Endothelial cell of hepatic sinusoid (primary cell): Measurements from ENCODE around the gene COMMD1.
"Not testable (repeated sequence)": the region's sequence is repeated elsewhere in the genome, so short reads cannot be mapped to it uniquely, and the experiment has no call there.

ENCODE experiments used
- in situ Hi-C: cut with HindIII; loops from 2 replicates; pipeline ENCODE4 v1.10.0; 2017; ENCODE audit warnings: low sequenced_read_pairs

COMMD1 gene

GRCh38 chr2:62010632-62011256 lies 105.3 kb downstream of the COMMD1 start:
- in situ Hi-C loops = no loop called here

- in situ Hi-C loops = no loop called here
Measured at GRCh38 chr2:62013641-62014040, 108.2 kb downstream of the COMMD1 start.

- in situ Hi-C loops = no loop called here
Measured at GRCh38 chr2:62014102-62014501, 108.6 kb downstream of the COMMD1 start.

- in situ Hi-C loops = no loop called here
Measured at GRCh38 chr2:62016957-62017356, 111.5 kb downstream of the COMMD1 start.

- in situ Hi-C loops = no loop called here
Measured at GRCh38 chr2:62029910-62030309, 124.4 kb downstream of the COMMD1 start.

DNA sequence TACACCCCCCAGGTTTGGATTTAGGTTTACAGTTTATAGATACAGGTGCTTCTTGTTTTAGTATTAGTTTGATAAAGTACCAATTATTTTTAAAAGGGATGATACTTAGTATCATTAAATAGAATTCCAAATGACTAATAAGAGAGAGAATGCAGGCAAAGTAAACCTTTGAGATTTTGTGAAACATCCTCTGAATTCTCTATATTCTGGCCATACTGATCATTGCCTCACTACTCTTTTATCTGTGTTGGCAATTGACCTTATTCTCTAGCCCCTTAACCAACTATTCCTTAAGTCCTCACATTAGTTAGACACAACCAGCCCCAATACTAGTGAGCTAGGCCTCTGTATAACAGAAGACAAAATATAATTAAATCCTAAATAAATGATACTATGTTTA lies 125.4 kb downstream of the COMMD1 start:
- in situ Hi-C loops = no loop called here

DNA sequence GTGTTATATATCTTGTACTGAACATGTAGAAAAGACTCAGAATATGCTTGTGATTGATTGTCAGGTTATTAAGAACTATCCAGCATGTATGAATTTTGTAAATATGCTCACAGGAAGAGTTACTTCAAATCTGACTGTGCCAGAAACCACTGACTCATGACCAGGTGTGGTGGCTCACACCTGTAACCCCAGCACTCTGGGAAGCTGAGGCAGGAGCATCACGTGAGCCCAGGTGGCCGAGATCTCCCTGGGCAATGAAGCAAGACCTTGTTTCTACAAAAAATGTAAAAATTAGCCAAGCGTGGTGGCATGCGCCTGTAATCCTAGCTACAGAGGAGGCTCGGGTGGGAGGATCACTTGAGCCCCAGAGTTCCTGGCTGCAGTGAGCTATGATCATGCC lies 126.6 kb downstream of the COMMD1 start:
- in situ Hi-C loops = no loop called here

- in situ Hi-C loops = no loop called here
Measured at GRCh38 chr2:62034715-62035114, 129.2 kb downstream of the COMMD1 start.

- in situ Hi-C loops = no loop called here
Measured at GRCh38 chr2:62036229-62036628, 130.8 kb downstream of the COMMD1 start.

- in situ Hi-C loops = no loop called here
Measured at GRCh38 chr2:62036761-62037250, 131.3 kb downstream of the COMMD1 start.

DNA sequence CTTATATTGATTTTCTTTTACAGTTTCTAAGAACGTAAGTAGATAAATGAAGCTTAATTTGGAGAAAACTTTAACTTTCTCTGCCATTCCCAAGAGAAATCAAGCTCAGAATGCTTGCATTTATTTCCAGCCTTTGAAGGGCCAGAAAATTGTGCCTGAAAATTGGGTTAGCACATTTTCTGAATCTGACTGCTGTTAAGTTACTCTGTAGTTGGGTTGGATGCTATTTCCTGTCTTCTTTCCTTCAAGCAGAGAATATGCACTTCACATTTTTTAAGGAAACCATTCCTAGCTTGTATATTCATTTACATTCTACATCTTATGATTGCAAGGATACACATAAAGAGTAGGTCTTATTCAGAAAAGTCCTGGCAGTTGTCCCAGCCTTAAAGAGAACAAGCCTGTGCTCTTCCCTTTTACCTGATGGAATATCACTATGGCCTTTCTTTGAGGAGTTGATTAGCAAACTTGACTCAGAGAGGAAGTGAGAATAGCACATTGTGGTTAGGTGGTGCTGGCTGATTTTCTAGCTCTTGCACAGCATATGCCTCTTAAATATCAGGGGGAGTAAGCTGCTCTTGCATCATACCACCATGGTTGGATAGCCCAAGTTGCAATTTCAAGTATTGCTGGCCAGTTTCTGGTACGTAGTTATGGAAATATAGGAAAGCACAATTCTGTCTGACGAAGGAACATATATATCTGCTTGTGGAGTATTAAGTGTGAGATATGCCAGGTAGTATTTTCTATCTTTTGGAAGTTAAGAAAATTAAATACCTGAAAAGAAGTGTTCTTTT lies 133.7 kb downstream of the COMMD1 start:
- in situ Hi-C loops = no loop called here

DNA sequence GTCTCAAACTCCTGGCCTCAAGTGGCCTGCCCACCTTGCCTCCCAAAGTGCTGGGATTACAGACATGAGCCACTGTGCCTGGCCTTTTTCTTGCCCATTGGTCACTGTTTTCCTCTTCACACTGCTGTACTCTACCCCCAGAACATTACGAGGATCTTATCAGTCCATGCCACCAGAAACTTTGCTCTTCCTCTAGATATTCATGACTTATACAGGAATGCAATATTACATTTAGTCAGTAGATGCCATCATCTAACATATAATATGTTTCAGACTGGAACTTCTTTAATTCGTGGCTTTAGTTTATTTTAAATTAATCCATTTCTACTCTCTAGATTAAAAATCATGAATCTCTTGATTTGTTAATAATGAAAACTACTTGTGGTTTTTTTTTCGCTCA lies 135.5 kb downstream of the COMMD1 start:
- in situ Hi-C loops = no loop called here

GRCh38 chr2:62041701-62042385 lies 136.4 kb downstream of the COMMD1 start:
- in situ Hi-C loops = not testable (repeated sequence)

DNA sequence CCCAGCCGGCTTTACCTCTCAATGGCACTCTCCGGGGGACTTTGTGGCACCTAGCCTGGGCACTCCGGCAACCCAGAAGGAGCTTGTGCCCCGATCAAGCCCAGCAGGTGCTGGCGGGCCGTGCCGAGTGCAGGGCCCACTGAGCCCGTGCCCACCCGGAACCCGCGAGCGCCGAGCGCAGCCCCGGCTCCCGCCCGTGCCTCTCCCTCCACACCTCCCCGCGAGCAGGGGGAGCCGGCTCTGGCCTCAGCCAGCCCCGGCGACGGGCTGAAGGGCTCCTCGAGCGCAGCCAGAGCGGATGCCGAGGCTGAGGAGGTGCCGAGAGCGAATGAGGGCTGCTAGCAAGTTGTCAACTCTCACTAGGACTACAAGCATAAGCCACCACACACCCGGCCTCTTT lies 136.9 kb downstream of the COMMD1 start:
- in situ Hi-C loops = no loop called here

- in situ Hi-C loops = no loop called here
Measured at GRCh38 chr2:62042944-62043343, 137.5 kb downstream of the COMMD1 start.

GRCh38 chr2:62045017-62045543 lies 139.6 kb downstream of the COMMD1 start:
- in situ Hi-C loops = no loop called here

GRCh38 chr2:62046141-62046540 lies 140.7 kb downstream of the COMMD1 start:
- in situ Hi-C loops = no loop called here

DNA sequence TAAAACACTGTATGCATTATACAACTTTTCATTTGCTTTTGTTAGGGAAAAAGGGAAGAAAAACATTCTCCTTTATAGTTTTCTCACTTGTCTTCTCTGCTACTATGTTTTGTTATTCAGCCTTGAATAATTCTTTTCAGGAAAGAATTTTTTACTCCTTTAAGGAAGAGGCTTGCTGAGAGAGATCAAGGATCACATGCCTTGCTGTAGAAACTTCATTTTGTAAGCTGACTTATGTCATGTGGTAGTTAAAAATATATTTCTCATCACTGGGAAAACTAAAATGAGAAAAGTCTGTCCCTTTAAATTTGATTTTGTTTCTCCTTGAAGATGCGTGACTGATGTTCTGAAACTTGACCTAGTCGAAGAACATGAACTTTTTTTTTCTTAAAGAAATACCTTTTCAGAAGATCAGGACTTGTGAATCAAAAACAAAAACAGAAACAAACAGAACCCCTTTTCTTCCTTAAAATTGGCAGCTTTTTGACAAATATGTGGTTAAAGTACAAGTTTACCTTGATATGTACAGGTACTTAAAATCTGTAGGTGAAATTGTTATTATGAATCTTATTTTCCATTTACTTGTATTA lies 145.1 kb downstream of the COMMD1 start:
- in situ Hi-C loops = no loop called here

DNA sequence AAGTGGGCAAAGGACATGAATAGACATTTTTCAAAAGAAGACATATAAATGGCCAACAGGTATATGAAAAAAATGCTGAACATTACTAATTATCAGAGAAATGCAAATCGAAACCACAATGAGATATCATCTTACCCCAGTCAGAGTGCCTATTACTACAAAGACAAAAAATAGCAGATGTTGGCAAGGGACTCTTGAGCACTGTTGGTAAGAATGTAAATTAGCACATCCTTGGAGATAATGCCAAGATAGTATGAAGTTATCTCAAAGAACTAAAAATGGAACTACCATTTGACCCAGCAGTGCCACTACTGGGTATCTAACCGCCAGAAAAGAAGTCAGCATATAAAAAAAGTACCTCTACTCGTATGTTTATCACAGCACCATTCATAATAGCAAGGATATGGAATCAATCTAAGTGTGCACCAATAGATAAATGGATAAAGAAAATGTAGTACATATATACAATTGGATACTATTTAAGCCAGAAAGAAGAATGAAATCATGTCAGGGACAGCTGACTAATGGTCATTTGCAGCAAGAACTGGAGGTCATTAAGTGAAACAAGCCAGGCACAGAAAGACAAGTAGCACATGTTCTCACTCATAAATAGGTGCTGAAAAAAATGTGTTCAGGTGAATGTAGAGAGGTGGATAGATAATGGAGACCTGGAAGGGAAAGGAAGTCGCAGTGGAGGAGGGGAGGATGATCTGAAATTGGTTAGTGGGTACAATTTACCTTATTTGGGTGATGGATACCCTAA lies 148.7 kb downstream of the COMMD1 start:
- in situ Hi-C loops = no loop called here

- in situ Hi-C loops = no loop called here
Measured at GRCh38 chr2:62054916-62055450, 149.5 kb downstream of the COMMD1 start.
